ENCODE data around the gene ZC3H6. TPM values are rescaled to one million over a fixed set of nuclear protein-coding genes. Genes with fewer than 3 reads are reported as not detected.

The ZC3H6 gene
- total and polyA plus RNA-seq, 2 donors (not counting 1 experiment from before 2014, with no cell fraction given): 2.8 to 21.9 TPM

GRCh38 chr2:112332123-112332696, 56.8 kb downstream of the ZC3H6 start:
- intact Hi-C loops (cut with micrococcal nuclease): no loop called here
- Mint-ChIP-seq H3K27ac (no peak overlapping the region), H3K4me3 (no peak overlapping the region), H3K27me3 (no peaks in the 10 kb centered on the region), H3K4me1 (no peaks in the 10 kb centered on the region), H3K9me3 (ENCODE audit: insufficient read depth) (no peaks in the 10 kb centered on the region)
- Histone ChIP-seq H3K36me3 (replicated peaks in 1 of 2; ENCODE audit: control extremely low read depth in 1 of 2, control insufficient read depth in 1 of 2, extremely low read depth in 1 of 2, insufficient read depth in 2 of 2, low read length in 1 of 2) (peaks cover 2 to 8% of the 10 kb centered on the region in 2 experiments), H2AFZ (ENCODE audit: insufficient read depth, low read depth, low read length, poor library complexity, severe bottlenecking) (no peak overlapping the region), H3K4me3 (ENCODE audit: control extremely low read depth in 1 of 5, extremely low read depth in 1 of 5, insufficient read depth in 1 of 5, low read depth in 2 of 5, low read length in 4 of 5) (no peak overlapping the region), H3K27ac (ENCODE audit: low read length in 2 of 2) (no peak overlapping the region), H4K20me1 (ENCODE audit: control insufficient read depth, insufficient read depth, low read length, poor library complexity, severe bottlenecking) (no peaks in the 10 kb centered on the region), H3K9me3 (ENCODE audit: control extremely low read depth in 1 of 3, control insufficient read depth in 2 of 3, insufficient read depth in 1 of 3, low read length in 2 of 3) (no peaks in the 10 kb centered on the region), H3K27me3 (replicated peaks in 1 of 4; ENCODE audit: control extremely low read depth in 1 of 4, control insufficient read depth in 3 of 4, insufficient read depth in 4 of 4, low read length in 3 of 4) (no peaks in the 10 kb centered on the region), H3K9ac (ENCODE audit: low read length) (no peak overlapping the region), H3K4me1 (ENCODE audit: control insufficient read depth in 2 of 2, insufficient read depth in 2 of 2, low read length in 2 of 2) (no peaks in the 10 kb centered on the region), H3K4me2 (replicated peaks; ENCODE audit: low read depth, low read length, poor library complexity, severe bottlenecking) (no peak overlapping the region), H3K79me2 (ENCODE audit: control insufficient read depth, insufficient read depth, low read length) (no peaks in the 10 kb centered on the region)
- no peak for ATAC-seq (ENCODE audit: low read depth)
- WGBS (ENCODE audit: insufficient coverage): 94% methylated on average over 3 of the region's 5 CpGs
- DNase-seq: no peak
- no peak for TF ChIP-seq CTCF (IDR thresholded peaks at IDR 0.05)
- TF ChIP-seq EZH2 (IDR thresholded peaks at IDR 0.05; ENCODE audit: borderline replicate concordance, insufficient read depth, low read depth, low read length, poor library complexity, severe bottlenecking): no peak
- ChIA-PET CTCF (no interaction called here), POLR2A (no interaction called here)

- no CpG with 5 or more reads among the region's 1 CpG for WGBS (ENCODE audit: insufficient coverage)
- Histone ChIP-seq H3K4me2 (replicated peaks; ENCODE audit: low read depth, low read length, poor library complexity, severe bottlenecking) (no peak overlapping the region), H3K27me3 (replicated peaks in 1 of 4; ENCODE audit: control extremely low read depth in 1 of 4, control insufficient read depth in 3 of 4, insufficient read depth in 4 of 4, low read length in 3 of 4) (no peaks in the 10 kb centered on the region), H4K20me1 (ENCODE audit: control insufficient read depth, insufficient read depth, low read length, poor library complexity, severe bottlenecking) (no peaks in the 10 kb centered on the region), H3K36me3 (replicated peaks in 1 of 2; ENCODE audit: control extremely low read depth in 1 of 2, control insufficient read depth in 1 of 2, extremely low read depth in 1 of 2, insufficient read depth in 2 of 2, low read length in 1 of 2) (peaks cover 2 to 8% of the 10 kb centered on the region in 2 experiments), H3K27ac (ENCODE audit: low read length in 2 of 2) (no peak overlapping the region), H3K79me2 (ENCODE audit: control insufficient read depth, insufficient read depth, low read length) (no peaks in the 10 kb centered on the region), H3K4me3 (ENCODE audit: control extremely low read depth in 1 of 5, extremely low read depth in 1 of 5, insufficient read depth in 1 of 5, low read depth in 2 of 5, low read length in 4 of 5) (no peak overlapping the region), H3K9me3 (ENCODE audit: control extremely low read depth in 1 of 3, control insufficient read depth in 2 of 3, insufficient read depth in 1 of 3, low read length in 2 of 3) (no peaks in the 10 kb centered on the region), H3K9ac (ENCODE audit: low read length) (no peak overlapping the region), H3K4me1 (ENCODE audit: control insufficient read depth in 2 of 2, insufficient read depth in 2 of 2, low read length in 2 of 2) (no peaks in the 10 kb centered on the region), H2AFZ (ENCODE audit: insufficient read depth, low read depth, low read length, poor library complexity, severe bottlenecking) (no peak overlapping the region)
- ChIA-PET POLR2A (no interaction called here), CTCF (interaction anchor here (0.7 to 1.3 kb wide), 3 partner anchors 18 to 248 kb away, joined by 3 to 5 read pairs (median 3); no protein-coding TSS in a partner anchor)
- no peak for ATAC-seq (ENCODE audit: low read depth)
- TF ChIP-seq CTCF (IDR thresholded peaks at IDR 0.05): no peak
- no peak for TF ChIP-seq EZH2 (IDR thresholded peaks at IDR 0.05; ENCODE audit: borderline replicate concordance, insufficient read depth, low read depth, low read length, poor library complexity, severe bottlenecking)
- DNase-seq: no peak
- no peak overlapping the region for H3K27ac Mint-ChIP-seq
- H3K4me3 Mint-ChIP-seq: no peak overlapping the region
- no peaks in the 10 kb centered on the region for H3K27me3 Mint-ChIP-seq
- H3K9me3 Mint-ChIP-seq (ENCODE audit: insufficient read depth): no peaks in the 10 kb centered on the region
- intact Hi-C loops (cut with micrococcal nuclease): no loop called here
- no peaks in the 10 kb centered on the region for H3K4me1 Mint-ChIP-seq
These were observed 60.2 kb downstream of the ZC3H6 start for GRCh38 chr2:112335600-112335999.
